Ishikawa (cell line): ENCODE data around the gene GSG1L2.

Source experiments
- CEBPB ChIP-seq: IDR thresholded peaks from 2 replicates; pipeline ENCODE4 v1.6.1; 2012
- EP300 ChIP-seq: IDR thresholded peaks from 2 replicates; pipeline ENCODE4 v1.6.1; 2012; ENCODE audit warnings: borderline replicate concordance
- NFIC ChIP-seq: IDR thresholded peaks from 2 replicates; pipeline ENCODE4 v1.6.1; 2012
- RAD21 ChIP-seq: IDR thresholded peaks from 2 replicates; pipeline ENCODE4 v1.6.1; 2012; ENCODE audit warnings: low read depth
- REST ChIP-seq: IDR thresholded peaks from 2 replicates; pipeline ENCODE4 v1.6.1; 2012; ENCODE audit warnings: low read depth, mild to moderate bottlenecking
- TAF1 ChIP-seq: IDR thresholded peaks from 2 replicates; pipeline ENCODE4 v1.6.1; 2012; ENCODE audit warnings: low read depth, mild to moderate bottlenecking
- TCF12 ChIP-seq: IDR thresholded peaks from 2 replicates; pipeline ENCODE4 v1.6.1; 2012; ENCODE audit warnings: low read depth
- TEAD4 ChIP-seq: IDR thresholded peaks from 2 replicates; pipeline ENCODE4 v1.6.1; 2012
- ZBTB7A ChIP-seq: IDR thresholded peaks from 2 replicates; pipeline ENCODE4 v1.6.1; 2012; ENCODE audit warnings: low read depth
- TF ChIP-seq, protein P1 (sequence below): IDR thresholded peaks from 2 replicates; pipeline ENCODE4 v1.6.1; 2012

DNA sequence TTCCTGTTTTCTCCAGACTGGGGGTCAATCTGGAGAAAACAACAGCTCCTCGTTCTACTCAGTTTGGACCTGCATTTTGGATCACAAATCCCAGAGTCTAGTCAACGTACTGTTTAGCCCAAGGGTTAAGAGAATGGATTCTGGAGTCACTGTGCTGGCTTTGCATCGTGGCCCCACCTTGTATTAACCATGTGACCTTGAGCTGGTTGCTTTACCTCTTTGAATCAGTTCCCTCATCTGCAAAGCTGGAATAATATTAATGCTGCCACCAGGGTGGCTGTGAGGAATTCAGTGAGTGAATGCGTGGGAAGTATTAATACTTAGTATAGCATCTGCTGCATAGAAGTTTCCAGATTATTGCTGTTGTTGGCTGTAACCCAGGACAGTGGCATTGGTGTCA lies 19.2 kb downstream of the GSG1L2 start:
- TF ChIP-seq REST (no peak), TEAD4 (no peak), RAD21 (no peak), CEBPB (no peak), NFIC (no peak), TAF1 (no peak), ZBTB7A (no peak), TCF12 (no peak), EP300 (no peak)
- TF ChIP-seq, protein P1, sequence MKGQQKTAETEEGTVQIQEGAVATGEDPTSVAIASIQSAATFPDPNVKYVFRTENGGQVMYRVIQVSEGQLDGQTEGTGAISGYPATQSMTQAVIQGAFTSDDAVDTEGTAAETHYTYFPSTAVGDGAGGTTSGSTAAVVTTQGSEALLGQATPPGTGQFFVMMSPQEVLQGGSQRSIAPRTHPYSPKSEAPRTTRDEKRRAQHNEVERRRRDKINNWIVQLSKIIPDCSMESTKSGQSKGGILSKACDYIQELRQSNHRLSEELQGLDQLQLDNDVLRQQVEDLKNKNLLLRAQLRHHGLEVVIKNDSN = no peak
